ENCODE data around the gene OR52L1. TPM values are rescaled to one million over a fixed set of nuclear protein-coding genes. Genes with fewer than 3 reads are reported as not detected.
"Not testable (repeated sequence)": the region's sequence is repeated elsewhere in the genome, so short reads cannot be mapped to it uniquely, and the experiment has no call there.

OR52L1 gene
- total RNA-seq, 1 experiment from 2014 or later: not detected

GRCh38 chr11:5967708-5968107, 19.1 kb downstream of the OR52L1 start:
- Histone ChIP-seq H3K4me3 (no peak overlapping the region), H3K27me3 (peaks cover 4% of the 10 kb centered on the region; the same call in 1 of the 2 replicates), H3K9me3 (no peaks in the 10 kb centered on the region), H3K36me3 (no peaks in the 10 kb centered on the region)
- peak; percentile 7 for DNase-seq

GRCh38 chr11:5966958-5967357, 19.8 kb downstream of the OR52L1 start:
- DNase-seq: no peak
- Histone ChIP-seq H3K4me3 (no peak overlapping the region), H3K9me3 (no peaks in the 10 kb centered on the region), H3K27me3 (peaks cover 4% of the 10 kb centered on the region; the same call in 1 of the 2 replicates), H3K36me3 (no peaks in the 10 kb centered on the region)

GRCh38 chr11:5960704-5961320, 26.0 kb downstream of the OR52L1 start:
- not testable (repeated sequence) for H3K9me3 ChIP-seq, H3K27me3 ChIP-seq, H3K4me3 ChIP-seq, H3K36me3 ChIP-seq, DNase-seq

GRCh38 chr11:5955586-5955985, 31.2 kb downstream of the OR52L1 start:
- no peak for DNase-seq
- H3K36me3 ChIP-seq: no peaks in the 10 kb centered on the region
- H3K27me3 ChIP-seq: no peaks in the 10 kb centered on the region; the same call in 1 of the 2 replicates
- peaks cover 4% of the 10 kb centered on the region for H3K9me3 ChIP-seq
- no peak overlapping the region for H3K4me3 ChIP-seq

- DNase-seq: no peak
- H3K36me3 ChIP-seq: no peaks in the 10 kb centered on the region
- H3K27me3 ChIP-seq: no peaks in the 10 kb centered on the region
Observed at GRCh38 chr11:5941951-5942350, 44.8 kb downstream of the OR52L1 start, which contains the start of gene OR56A3. OR56A3 (plus strand) TSS chr11:5942251; CDS start chr11:5947347, 5,096 bp downstream.

GRCh38 chr11:5940748-5941147, 46.0 kb downstream of the OR52L1 start:
- Histone ChIP-seq H3K9me3 (no peaks in the 10 kb centered on the region), H3K36me3 (no peaks in the 10 kb centered on the region)

More at GRCh38 chr11:5941951-5942350, 44.8 kb downstream of the OR52L1 start, which contains the start of gene OR56A3:
- H3K4me3 ChIP-seq: no peak within 1 kb of the TSS
- no peaks in the 10 kb centered on the region for H3K9me3 ChIP-seq

GRCh38 chr11:5938603-5938965, 48.2 kb downstream of the OR52L1 start:
- Histone ChIP-seq H3K27me3 (no peaks in the 10 kb centered on the region), H3K36me3 (no peaks in the 10 kb centered on the region), H3K4me3 (no peak overlapping the region), H3K9me3 (no peaks in the 10 kb centered on the region)
- DNase-seq: no peak

More at GRCh38 chr11:5940748-5941147, 46.0 kb downstream of the OR52L1 start:
- no peaks in the 10 kb centered on the region for H3K27me3 ChIP-seq
- DNase-seq: no peak
- H3K4me3 ChIP-seq: no peak overlapping the region

- Histone ChIP-seq H3K9me3 (no peaks in the 10 kb centered on the region), H3K27me3 (no peaks in the 10 kb centered on the region), H3K36me3 (no peaks in the 10 kb centered on the region), H3K4me3 (no peak overlapping the region)
- DNase-seq: no peak
Observed at GRCh38 chr11:5937868-5938602, 48.8 kb downstream of the OR52L1 start.

Other genes with a start within 250 kb of the OR52L1 start
- not detected in 2 replicates for gene OR52N4, start 232.7 kb downstream of the OR52L1 start, total RNA-seq (2014; rRNA removed; shearing (Covaris generic); ENCODE audit: low replicate concordance)
- not detected in 2 replicates for gene OR52N5, start 203.6 kb downstream of the OR52L1 start, total RNA-seq (2014; rRNA removed; shearing (Covaris generic); ENCODE audit: low replicate concordance)
- not detected in 2 replicates for gene OR52N1, start 195.7 kb downstream of the OR52L1 start, total RNA-seq (2014; rRNA removed; shearing (Covaris generic); ENCODE audit: low replicate concordance)
- not detected in 2 replicates for gene OR52N2, start 178.1 kb downstream of the OR52L1 start, total RNA-seq (2014; rRNA removed; shearing (Covaris generic); ENCODE audit: low replicate concordance)
- not detected in 2 replicates for gene OR52E6, start 145.1 kb downstream of the OR52L1 start, total RNA-seq (2014; rRNA removed; shearing (Covaris generic); ENCODE audit: low replicate concordance)
- gene OR52E8, start 129.3 kb downstream of the OR52L1 start, total RNA-seq (2014; rRNA removed; shearing (Covaris generic); ENCODE audit: low replicate concordance): not detected in 2 replicates
- not detected in 2 replicates for gene OR52E4, start 106.4 kb downstream of the OR52L1 start, total RNA-seq (2014; rRNA removed; shearing (Covaris generic); ENCODE audit: low replicate concordance)
- not detected in 2 replicates for gene OR52E5, start 93.8 kb downstream of the OR52L1 start, total RNA-seq (2014; rRNA removed; shearing (Covaris generic); ENCODE audit: low replicate concordance)
- not detected in 2 replicates for gene OR56A3, start 44.7 kb downstream of the OR52L1 start, total RNA-seq (2014; rRNA removed; shearing (Covaris generic); ENCODE audit: low replicate concordance)
- not detected in 2 replicates for gene OR56A5, start 18.5 kb downstream of the OR52L1 start, total RNA-seq (2014; rRNA removed; shearing (Covaris generic); ENCODE audit: low replicate concordance)
- gene OR56A4, start 20.0 kb upstream of the OR52L1 start, total RNA-seq (2014; rRNA removed; shearing (Covaris generic); ENCODE audit: low replicate concordance): not detected in 2 replicates
- not detected in 2 replicates for gene OR56A1, start 43.8 kb upstream of the OR52L1 start, total RNA-seq (2014; rRNA removed; shearing (Covaris generic); ENCODE audit: low replicate concordance)
- gene OR56B4, start 120.7 kb upstream of the OR52L1 start, total RNA-seq (2014; rRNA removed; shearing (Covaris generic); ENCODE audit: low replicate concordance): not detected in 2 replicates
- gene OR52B2, start 183.3 kb upstream of the OR52L1 start, total RNA-seq (2014; rRNA removed; shearing (Covaris generic); ENCODE audit: low replicate concordance): not detected in 2 replicates
- gene OR52W1, start 212.2 kb upstream of the OR52L1 start, total RNA-seq (2014; rRNA removed; shearing (Covaris generic); ENCODE audit: low replicate concordance): not detected in 2 replicates
- gene C11orf42, start 218.6 kb upstream of the OR52L1 start, total RNA-seq (2014; rRNA removed; shearing (Covaris generic); ENCODE audit: low replicate concordance): not detected in 2 replicates
- 9.2 and 9.7 TPM in 2 replicates for gene FHIP1B, start 247.7 kb upstream of the OR52L1 start, total RNA-seq (2014; rRNA removed; shearing (Covaris generic); ENCODE audit: low replicate concordance)

Measured in MG63 (cell line).